ENCODE measurements around the gene CACNA2D1.

Gene CACNA2D1

GRCh38 chr7:81934596-81935301 lies 508.8 kb downstream of the CACNA2D1 start:
- no peaks in the 10 kb centered on the region for H3K9me3 Mint-ChIP-seq
- no peak overlapping the region for H3K27ac Mint-ChIP-seq
- no peaks in the 10 kb centered on the region for H3K4me1 Mint-ChIP-seq (ENCODE audit: low read depth)
- no peaks in the 10 kb centered on the region for H3K36me3 Mint-ChIP-seq (ENCODE audit: low read depth)
- no peaks in the 10 kb centered on the region for H3K27me3 Mint-ChIP-seq
- H3K4me3 Mint-ChIP-seq: no peak overlapping the region
- no peak for DNase-seq

GRCh38 chr7:81932936-81933335 lies 510.6 kb downstream of the CACNA2D1 start:
- no peaks in the 10 kb centered on the region for H3K27me3 Mint-ChIP-seq
- H3K9me3 Mint-ChIP-seq: no peaks in the 10 kb centered on the region
- DNase-seq: no peak
- H3K4me1 Mint-ChIP-seq (ENCODE audit: low read depth): no peaks in the 10 kb centered on the region
- no peak overlapping the region for H3K27ac Mint-ChIP-seq
- H3K36me3 Mint-ChIP-seq (ENCODE audit: low read depth): no peaks in the 10 kb centered on the region
- no peak overlapping the region for H3K4me3 Mint-ChIP-seq

- H3K27me3 Mint-ChIP-seq: no peaks in the 10 kb centered on the region
- H3K36me3 Mint-ChIP-seq (ENCODE audit: low read depth): no peaks in the 10 kb centered on the region
- H3K9me3 Mint-ChIP-seq: no peaks in the 10 kb centered on the region
- no peaks in the 10 kb centered on the region for H3K4me1 Mint-ChIP-seq (ENCODE audit: low read depth)
- no peak overlapping the region for H3K27ac Mint-ChIP-seq
- H3K4me3 Mint-ChIP-seq: no peak overlapping the region
- DNase-seq: no peak
Measured at GRCh38 chr7:81929386-81929785, 514.2 kb downstream of the CACNA2D1 start.

- Mint-ChIP-seq H3K27ac (no peak overlapping the region), H3K27me3 (no peaks in the 10 kb centered on the region), H3K9me3 (no peaks in the 10 kb centered on the region), H3K4me3 (no peak overlapping the region), H3K4me1 (ENCODE audit: low read depth) (no peaks in the 10 kb centered on the region), H3K36me3 (ENCODE audit: low read depth) (no peaks in the 10 kb centered on the region)
- DNase-seq: no peak
Measured at GRCh38 chr7:81926154-81926553, 517.4 kb downstream of the CACNA2D1 start.

GRCh38 chr7:81925530-81925929 lies 518.0 kb downstream of the CACNA2D1 start:
- no peaks in the 10 kb centered on the region for H3K9me3 Mint-ChIP-seq
- H3K4me1 Mint-ChIP-seq (ENCODE audit: low read depth): no peaks in the 10 kb centered on the region
- DNase-seq: no peak
- H3K36me3 Mint-ChIP-seq (ENCODE audit: low read depth): no peaks in the 10 kb centered on the region
- H3K27me3 Mint-ChIP-seq: no peaks in the 10 kb centered on the region
- H3K4me3 Mint-ChIP-seq: no peak overlapping the region
- no peak overlapping the region for H3K27ac Mint-ChIP-seq

- DNase-seq: no peak
- H3K4me3 Mint-ChIP-seq: no peak overlapping the region
- no peaks in the 10 kb centered on the region for H3K27me3 Mint-ChIP-seq
- peaks cover 1% of the 10 kb centered on the region for H3K9me3 Mint-ChIP-seq
- H3K36me3 Mint-ChIP-seq (ENCODE audit: low read depth): no peaks in the 10 kb centered on the region
- H3K4me1 Mint-ChIP-seq (ENCODE audit: low read depth): no peaks in the 10 kb centered on the region
- no peak overlapping the region for H3K27ac Mint-ChIP-seq
Measured at GRCh38 chr7:81924494-81924893, 519.1 kb downstream of the CACNA2D1 start.

- peaks cover 20% of the 10 kb centered on the region for H3K9me3 Mint-ChIP-seq
- no peaks in the 10 kb centered on the region for H3K4me1 Mint-ChIP-seq (ENCODE audit: low read depth)
- no peak for DNase-seq
- H3K4me3 Mint-ChIP-seq: no peak overlapping the region
- H3K36me3 Mint-ChIP-seq (ENCODE audit: low read depth): no peaks in the 10 kb centered on the region
- H3K27me3 Mint-ChIP-seq: no peaks in the 10 kb centered on the region
- H3K27ac Mint-ChIP-seq: no peak overlapping the region
Measured at GRCh38 chr7:81919494-81919893, 524.1 kb downstream of the CACNA2D1 start.

- H3K4me3 Mint-ChIP-seq: no peak overlapping the region
- no peak for DNase-seq
- H3K9me3 Mint-ChIP-seq: peaks cover under 1% of the 10 kb centered on the region
- no peaks in the 10 kb centered on the region for H3K36me3 Mint-ChIP-seq (ENCODE audit: low read depth)
- no peaks in the 10 kb centered on the region for H3K27me3 Mint-ChIP-seq
- H3K27ac Mint-ChIP-seq: no peak overlapping the region
- no peaks in the 10 kb centered on the region for H3K4me1 Mint-ChIP-seq (ENCODE audit: low read depth)
Measured at GRCh38 chr7:81908220-81908619, 535.4 kb downstream of the CACNA2D1 start.

GRCh38 chr7:81903115-81903514 lies 540.5 kb downstream of the CACNA2D1 start:
- Mint-ChIP-seq H3K27ac (no peak overlapping the region), H3K4me1 (ENCODE audit: low read depth) (no peaks in the 10 kb centered on the region), H3K4me3 (no peak overlapping the region), H3K36me3 (ENCODE audit: low read depth) (no peaks in the 10 kb centered on the region), H3K9me3 (peaks cover 8% of the 10 kb centered on the region), H3K27me3 (no peaks in the 10 kb centered on the region)
- DNase-seq: no peak

- H3K27me3 Mint-ChIP-seq: no peaks in the 10 kb centered on the region
- no peaks in the 10 kb centered on the region for H3K4me1 Mint-ChIP-seq (ENCODE audit: low read depth)
- H3K36me3 Mint-ChIP-seq (ENCODE audit: low read depth): no peaks in the 10 kb centered on the region
- no peak overlapping the region for H3K4me3 Mint-ChIP-seq
- DNase-seq: no peak
- H3K27ac Mint-ChIP-seq: no peak overlapping the region
- H3K9me3 Mint-ChIP-seq: peaks cover 8% of the 10 kb centered on the region
Measured at GRCh38 chr7:81902536-81902935, 541.0 kb downstream of the CACNA2D1 start.
